GM12878 (cell line): ENCODE data around the gene CBFA2T3. TPM values are rescaled to one million over a fixed set of nuclear protein-coding genes. Genes with fewer than 3 reads are reported as not detected.

Source experiments
- ATAC-seq: fragments of 200-7000 bp; cut with Tn5 transposase; 3 replicates; pipeline ENCODE4 v1.9.1; 2020; ENCODE audit warnings: mild to moderate bottlenecking, moderate library complexity
- BruUV-seq: library from RNA; stranded (reverse); fragments of 400-500 nt; replicated peaks from 2 replicates; lab custom pipeline; 2021; lab: Mats Ljungman, UMichigan
- CTCF ChIA-PET: fragments of 300-600 bp; sonication (Branson Sonifier 250); formaldehyde crosslinking; extraction: SDS; loops from one replicate; lab custom pipeline; 2021; ENCODE audit warnings: inconsistent platforms; lab: Yijun Ruan, JAX
- POLR2A ChIA-PET: fragments of 350-600 bp; formaldehyde crosslinking; extraction: SDS; loops from one replicate; lab custom pipeline; 2021; ENCODE audit warnings: inconsistent platforms; lab: Charles Lee
- RAD21 ChIA-PET: fragments of 300-600 bp; sonication (Branson Sonifier 250); formaldehyde crosslinking; loops from one replicate; lab custom pipeline; 2023; ENCODE audit warnings: antibody characterized with exemption; ENCODE audit not compliant: unreplicated experiment; lab: Charles Lee
- SMC1A ChIA-PET: fragments of 300-600 bp; sonication (Branson Sonifier 250); formaldehyde crosslinking; loops from one replicate; lab custom pipeline; 2023; ENCODE audit not compliant: unreplicated experiment, uncharacterized antibody; lab: Charles Lee
- DNase-seq: peaks from one replicate; pipeline ENCODE4 v3.0.0-alpha.2; 2011; ENCODE audit warnings: low read depth, low spot score
- FAIRE-seq: peaks from 3 replicates; lab custom pipeline; 2011; peaks lifted over from hg19 to GRCh38; lab: Jason Lieb, UNC
- H2AFZ ChIP-seq: 2 replicates; pipeline ENCODE4 v1.6.0; 2011; ENCODE audit warnings: low read depth, low read length, control low read depth; ENCODE audit not compliant: control insufficient read depth
- H3K27ac ChIP-seq: 2 replicates; pipeline ENCODE4 v1.5.1; 2011; ENCODE audit warnings: control low read depth; ENCODE audit not compliant: control insufficient read depth, insufficient read depth
- H3K27me3 ChIP-seq, 2 experiments: replicated peaks in 1 of 2; 2 replicates each; pipeline versions ENCODE4 v1.6.0 to v1.6.1; 2011; ENCODE audit warnings: low read length in 1 of 2; ENCODE audit not compliant: control insufficient read depth in 2 of 2, insufficient read depth in 2 of 2
- H3K36me3 ChIP-seq, 2 experiments: 2 replicates each; pipeline ENCODE4 v1.5.1; 2011; ENCODE audit warnings: low read length in 1 of 2; ENCODE audit not compliant: control insufficient read depth in 2 of 2, insufficient read depth in 2 of 2
- H3K4me1 ChIP-seq: 2 replicates; pipeline ENCODE4 v1.6.1; 2011; ENCODE audit warnings: mild to moderate bottlenecking, low read length, moderate library complexity, mixed read lengths; ENCODE audit not compliant: control insufficient read depth, insufficient read depth
- H3K4me2 ChIP-seq: 2 replicates; pipeline ENCODE4 v1.6.0; 2011; ENCODE audit warnings: control low read depth; ENCODE audit not compliant: control insufficient read depth, insufficient read depth
- H3K4me3 ChIP-seq: fragments of 200-600 bp; sonication (generic); 2 replicates; pipeline ENCODE4 v1.5.1; 2016
- H3K79me2 ChIP-seq: 2 replicates; pipeline ENCODE4 v1.6.0; 2011; ENCODE audit warnings: low read length; ENCODE audit not compliant: control insufficient read depth, insufficient read depth
- H3K9ac ChIP-seq: 2 replicates; pipeline ENCODE4 v1.8.0; 2011; ENCODE audit warnings: low read length, control low read depth, mixed read lengths; ENCODE audit not compliant: control insufficient read depth, insufficient read depth
- H3K9me3 ChIP-seq: replicated peaks from 3 replicates; pipeline ENCODE4 v1.5.1; 2011; ENCODE audit warnings: mild to moderate bottlenecking, low read length; ENCODE audit not compliant: control insufficient read depth, insufficient read depth
- H4K20me1 ChIP-seq: 2 replicates; pipeline ENCODE4 v1.6.0; 2011; ENCODE audit not compliant: control insufficient read depth, insufficient read depth
- CBX3 ChIP-seq: fragments of 200-600 bp; sonication (generic); IDR thresholded peaks from 2 replicates; pipeline ENCODE4 v1.6.1; 2016; ENCODE audit warnings: low read depth, borderline replicate concordance
- FOXM1 ChIP-seq: IDR thresholded peaks from 2 replicates; pipeline ENCODE4 v1.6.1; 2012; ENCODE audit warnings: low read depth, mild to moderate bottlenecking, inconsistent platforms, low read length, moderate library complexity
- HCFC1 ChIP-seq: fragments of 150-350 bp; IDR thresholded peaks from 2 replicates; pipeline ENCODE4 v1.6.1; 2014; ENCODE audit warnings: low read length
- JUND ChIP-seq: IDR thresholded peaks from 2 replicates; pipeline ENCODE4 v1.6.1; 2012; ENCODE audit warnings: low read depth, mild to moderate bottlenecking, low read length, improper control_type of control experiment, moderate library complexity
- MEF2B ChIP-seq: fragments of 450-650 bp; IDR thresholded peaks from 2 replicates; pipeline ENCODE4 v1.6.1; 2018; ENCODE audit warnings: mild to moderate bottlenecking, moderate library complexity; ENCODE audit not compliant: partially characterized antibody, poor library complexity, severe bottlenecking
- NR2C1 ChIP-seq: fragments of 450-650 bp; IDR thresholded peaks from 2 replicates; pipeline ENCODE4 v1.6.1; 2017; ENCODE audit warnings: antibody characterized with exemption, mild to moderate bottlenecking, moderate library complexity
- POLR2AphosphoS5 ChIP-seq: IDR thresholded peaks from 2 replicates; pipeline ENCODE4 v1.6.1; 2011; ENCODE audit warnings: mild to moderate bottlenecking, low read length, inconsistent platforms
- RAD51 ChIP-seq: fragments of 450-650 bp; IDR thresholded peaks from 2 replicates; pipeline ENCODE4 v1.6.1; 2016; ENCODE audit warnings: moderate library complexity, mild to moderate bottlenecking, inconsistent platforms
- RBBP5 ChIP-seq: fragments of 200-600 bp; sonication (generic); conservative IDR thresholded peaks from 2 replicates; pipeline ENCODE4 v1.6.1; 2016
- RELA ChIP-seq: fragments of 450-650 bp; IDR thresholded peaks from 2 replicates; pipeline ENCODE4 v1.8.0; 2014; ENCODE audit warnings: borderline replicate concordance; ENCODE audit not compliant: partially characterized antibody
- SIN3A ChIP-seq: IDR thresholded peaks from 2 replicates; pipeline ENCODE4 v1.6.1; 2012; ENCODE audit warnings: low read depth, low read length, improper control_type of control experiment
- SMARCA5 ChIP-seq: fragments of 450-650 bp; IDR thresholded peaks from 2 replicates; pipeline ENCODE4 v1.6.1; 2017; ENCODE audit warnings: mild to moderate bottlenecking
- SRF ChIP-seq, 2 experiments: IDR thresholded peaks; 2 replicates each; pipeline ENCODE4 v1.6.1; 2011; ENCODE audit warnings: low read depth in 2 of 2, low read length in 2 of 2, mild to moderate bottlenecking in 1 of 2, moderate library complexity in 1 of 2
- TAF1 ChIP-seq: IDR thresholded peaks from 2 replicates; pipeline ENCODE4 v1.6.1; 2011; ENCODE audit warnings: mild to moderate bottlenecking, low read depth, low read length, borderline replicate concordance
- TARDBP ChIP-seq: IDR thresholded peaks from 2 replicates; pipeline ENCODE4 v1.6.1; 2016; ENCODE audit warnings: borderline replicate concordance
- WGBS: methylation state at CpG from one replicate; pipeline ENCODE4 v1.1.6; 2016; ENCODE audit warnings: low lambda C conversion rate; ENCODE audit not compliant: insufficient replicate concordance, insufficient coverage; ENCODE audit errors: missing lambda C conversion rate; 5-methylcytosine and 5-hydroxymethylcytosine counted together
- in situ Hi-C: fragments of 300-500 bp; cut with MboI; formaldehyde crosslinking; loops from 9 replicates; pipeline ENCODE4 v1.14.3; 2018; ENCODE audit warnings: mixed read lengths
- intact Hi-C: fragments of 100-400 bp; cut with micrococcal nuclease; formaldehyde crosslinking; loops from one replicate; pipeline ENCODE4 v1.14.2; 2022; ENCODE audit not compliant: unreplicated experiment
- polyA plus RNA-seq, 11 experiments: library from polyadenylated mRNA; depleted of rRNA in 4 of 11; unstranded in 6 of 11; stranded (reverse) in 5 of 11; fragments of >200 nt; fragmentation: Nextera tagmentation in 4 of 11; fragmentation: Illumina TruSeq in 1 of 11; extraction: Ambion mirVana in 4 of 11; extraction: Trizol in 1 of 11; gene quantifications; 1 replicate in 1 of 11; 2 replicates in 10 of 11; pipeline versions ENCODE4 v1.2.1 to v1.2.3, GENCODE V29; 2011 to 2016; ENCODE audit warnings: inconsistent platforms in 2 of 11, missing spikeins in 2 of 11, low read depth in 1 of 11
- total RNA-seq, 4 experiments: library from RNA; depleted of rRNA in 3 of 4; stranded (reverse); fragments of >200 nt in 3 of 4; fragmentation: Illumina TruSeq in 1 of 4; extraction: Trizol in 1 of 4; gene quantifications; 2 replicates each; pipeline versions ENCODE4 v1.2.1 to v1.2.3, GENCODE V29; 2013 to 2021

Gene CBFA2T3
- total and polyA plus RNA-seq, 10 of the 15 experiments (the other 5 are each of a cell fraction or from before 2014, with no cell fraction given) = 0.69 to 42.6 (median 4.5) TPM

GRCh38 chr16:88972349-88972748 lies 4.7 kb downstream of the CBFA2T3 start:
- ChIA-PET POLR2A (interaction anchor here (1.1 to 2.6 kb wide), 8 partner anchors 9 to 92 kb away, joined by 3 to 11 read pairs (median 5); no protein-coding TSS in a partner anchor), SMC1A (interaction anchor here (0.9 to 1.9 kb wide), 8 partner anchors 10 to 184 kb away, joined by 3 to 12 read pairs (median 4); no protein-coding TSS in a partner anchor), RAD21 (interaction anchor here (0.6 to 3.9 kb wide), 9 partner anchors 12 to 195 kb away, joined by 3 to 37 read pairs (median 7); no protein-coding TSS in a partner anchor), CTCF (interaction anchor here (0.6 to 2.8 kb wide), 8 partner anchors 9 to 235 kb away, joined by 3 to 11 read pairs (median 4); no protein-coding TSS in a partner anchor)
- Histone ChIP-seq H3K4me3 (peak overlapping the region; percentile 93), H3K4me1 (peaks cover 66% of the 10 kb centered on the region), H3K4me2 (peak overlapping the region; percentile 96), H2AFZ (no peak overlapping the region), H3K79me2 (peaks cover 97% of the 10 kb centered on the region), H3K9ac (peak overlapping the region; percentile 85), H3K27me3 (no peaks in the 10 kb centered on the region), H3K27ac (peak overlapping the region; percentile 89), H3K9me3 (no peaks in the 10 kb centered on the region)
- in situ Hi-C loops = no loop called here
- intact Hi-C loops = loop anchor here (5.0 kb wide), 1 partner anchor 35 kb away; no protein-coding TSS in a partner anchor
- 40% methylated on average over 6 of the region's 6 CpGs for WGBS
- no peak for DNase-seq
- BruUV-seq = no TSS peak
- TF ChIP-seq SRF (IDR thresholded peaks at IDR 0.05; ENCODE audit: low read depth in 2 of 2, low read length in 2 of 2) (0 out of 4 replicates have a peak, but pooled peaks of 1 of the 2 experiments have one; percentile 34), HCFC1 (no peak)
- TF ChIP-seq, all 136 proteins: peak for 1
- FAIRE-seq (no peak), ATAC-seq (no peak)
- Histone ChIP-seq H4K20me1 (no peaks in the 10 kb centered on the region), H3K36me3 (peaks cover 0 to 8% of the 10 kb centered on the region in 2 experiments; a peak in 2 of 4 replicates)

DNA sequence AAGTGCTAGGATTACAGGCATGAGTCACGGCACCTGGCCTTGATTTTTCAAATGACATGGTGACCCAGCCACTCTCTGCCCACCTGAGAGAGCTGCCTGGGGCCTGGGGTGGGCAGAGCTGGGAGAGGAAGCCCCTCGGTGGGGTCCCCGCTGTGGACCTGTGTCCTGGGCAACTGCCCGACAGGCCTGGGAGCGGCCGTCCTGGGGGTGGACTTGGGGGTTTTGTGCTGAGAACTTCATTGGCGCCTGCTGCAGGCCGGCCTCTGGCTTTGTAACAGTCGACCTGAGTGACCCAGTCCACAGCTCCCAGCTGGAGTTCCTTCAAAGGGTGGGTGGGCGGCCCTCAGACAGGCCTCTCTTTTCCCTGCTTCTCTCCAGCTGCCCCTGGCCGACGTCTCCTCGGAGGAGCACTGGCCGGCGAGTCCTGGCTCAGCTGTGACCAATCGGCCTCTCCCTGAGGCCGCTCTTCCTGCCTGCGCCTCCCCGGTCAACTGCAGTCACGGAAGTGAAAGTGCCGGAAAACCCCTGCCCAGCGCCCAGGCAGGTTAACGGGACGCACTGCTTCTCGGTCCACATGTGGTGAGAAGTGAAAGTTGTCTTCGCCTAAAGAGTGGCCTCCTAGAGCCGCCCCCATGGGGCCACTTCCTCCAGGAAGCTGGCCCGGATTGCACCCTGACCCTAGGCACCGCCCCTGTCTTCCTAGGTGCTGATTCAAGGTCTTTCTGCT lies 5.5 kb downstream of the CBFA2T3 start:
- H2AFZ ChIP-seq = no peak overlapping the region
- DNase-seq = peak; percentile 81
- peak; percentile 51 for ATAC-seq
- no peaks in the 10 kb centered on the region for H3K27me3 ChIP-seq
- in situ Hi-C loops = no loop called here
- H3K4me1 ChIP-seq = peaks cover 70% of the 10 kb centered on the region
- no peaks in the 10 kb centered on the region for H4K20me1 ChIP-seq
- BruUV-seq = TSS peak; percentile 16
- ChIA-PET CTCF (interaction anchor here (1.0 to 2.8 kb wide), 6 partner anchors 10 to 234 kb away, joined by 3 to 11 read pairs (median 4); no protein-coding TSS in a partner anchor), POLR2A (interaction anchor here (1.1 to 4.0 kb wide), 11 partner anchors 10 to 122 kb away, joined by 3 to 20 read pairs (median 5); partner anchors contain the start of gene ACSF3), RAD21 (interaction anchor here (0.6 to 3.9 kb wide), 8 partner anchors 12 to 196 kb away, joined by 3 to 37 read pairs (median 6); no protein-coding TSS in a partner anchor), SMC1A (interaction anchor here (0.6 to 2.1 kb wide), 9 partner anchors 10 to 200 kb away, joined by 3 to 7 read pairs (median 4); partner anchors contain the start of gene CDH15)
- no peaks in the 10 kb centered on the region for H3K9me3 ChIP-seq
- intact Hi-C loops = loop anchor here (5.0 kb wide), 1 partner anchor 34 kb away; no protein-coding TSS in a partner anchor
- peak overlapping the region; percentile 93; the same call in 1 of the 2 replicates for H3K4me3 ChIP-seq
- H3K9ac ChIP-seq = peak overlapping the region; percentile 85
- H3K79me2 ChIP-seq = peaks cover 95% of the 10 kb centered on the region
- peak overlapping the region; percentile 89 for H3K27ac ChIP-seq
- H3K4me2 ChIP-seq = peak overlapping the region; percentile 96
- H3K36me3 ChIP-seq = peaks cover 0 to 8% of the 10 kb centered on the region in 2 experiments; a peak in 2 of 4 replicates
- 4% methylated on average over 29 of the region's 29 CpGs for WGBS
- peak; percentile 87 for FAIRE-seq
- no peak for TF ChIP-seq SIN3A
- peak; percentile 58; the same call in 1 of the 2 replicates for TF ChIP-seq POLR2AphosphoS5
- TF ChIP-seq RBBP5 = no peak
- peak; percentile 88; the same call in 1 of the 2 replicates for TF ChIP-seq TARDBP
- peak; percentile 66 for TF ChIP-seq MEF2B
- TF ChIP-seq RELA = peak; percentile 100
- TF ChIP-seq TAF1 = peak; percentile 77; the same call in 1 of the 2 replicates
- TF ChIP-seq SMARCA5 = peak; percentile 100
- TF ChIP-seq NR2C1 = peak; percentile 59
- TF ChIP-seq CBX3 = no peak
- no peak for TF ChIP-seq FOXM1
- TF ChIP-seq RAD51 = no peak
- no peak for TF ChIP-seq JUND
